ENCODE measurements around the gene PARD3. TPM values are rescaled to one million over a fixed set of nuclear protein-coding genes. Genes with fewer than 3 reads are reported as not detected.

The PARD3 gene
- total RNA-seq, 3 donors from 2014 or later, result 39.5 to 87.9 (median 47.0) TPM

DNA sequence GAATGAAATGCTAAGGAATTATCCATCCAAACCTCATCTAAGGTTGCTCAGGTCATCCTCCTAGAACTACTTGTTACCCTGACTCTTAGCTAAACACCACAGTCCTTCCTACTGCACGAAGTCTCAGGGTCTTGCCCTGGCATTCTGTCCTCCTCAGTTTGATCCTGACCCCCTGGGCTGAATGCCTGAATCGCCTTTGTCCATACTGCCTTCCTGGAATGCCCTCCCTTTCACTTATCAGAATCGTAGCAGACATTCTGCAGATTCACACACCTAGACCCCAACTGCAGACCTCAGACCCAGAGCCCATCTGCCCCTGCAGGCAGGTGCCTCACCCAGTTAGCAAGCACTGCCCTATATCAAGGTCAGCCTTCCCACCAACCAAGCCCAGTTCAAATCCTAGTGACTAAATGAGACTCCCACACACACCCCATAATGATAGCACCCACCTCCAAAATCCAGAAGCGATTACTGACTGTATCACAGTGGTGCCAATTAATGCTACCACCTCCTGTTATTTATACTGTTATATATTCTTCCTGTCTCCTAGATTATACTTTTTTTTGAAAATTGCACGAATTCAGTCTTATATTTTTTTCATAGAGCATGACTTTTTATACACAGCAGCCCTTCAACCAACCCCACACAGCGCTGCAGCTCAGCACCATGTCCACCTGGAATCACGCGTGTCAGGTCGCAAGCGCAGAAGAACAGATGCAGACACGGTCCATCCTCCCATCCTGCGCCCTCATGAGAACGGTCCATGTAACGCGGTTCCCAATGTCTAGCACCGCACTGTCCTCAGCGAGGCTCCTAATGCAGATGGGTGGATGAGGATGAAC is 3.7 kb downstream of the PARD3 start:
- H3K4me3 ChIP-seq, result no peak overlapping the region
- ATAC-seq (no peak), DNase-seq (no peak)
- TF ChIP-seq, protein P1, sequence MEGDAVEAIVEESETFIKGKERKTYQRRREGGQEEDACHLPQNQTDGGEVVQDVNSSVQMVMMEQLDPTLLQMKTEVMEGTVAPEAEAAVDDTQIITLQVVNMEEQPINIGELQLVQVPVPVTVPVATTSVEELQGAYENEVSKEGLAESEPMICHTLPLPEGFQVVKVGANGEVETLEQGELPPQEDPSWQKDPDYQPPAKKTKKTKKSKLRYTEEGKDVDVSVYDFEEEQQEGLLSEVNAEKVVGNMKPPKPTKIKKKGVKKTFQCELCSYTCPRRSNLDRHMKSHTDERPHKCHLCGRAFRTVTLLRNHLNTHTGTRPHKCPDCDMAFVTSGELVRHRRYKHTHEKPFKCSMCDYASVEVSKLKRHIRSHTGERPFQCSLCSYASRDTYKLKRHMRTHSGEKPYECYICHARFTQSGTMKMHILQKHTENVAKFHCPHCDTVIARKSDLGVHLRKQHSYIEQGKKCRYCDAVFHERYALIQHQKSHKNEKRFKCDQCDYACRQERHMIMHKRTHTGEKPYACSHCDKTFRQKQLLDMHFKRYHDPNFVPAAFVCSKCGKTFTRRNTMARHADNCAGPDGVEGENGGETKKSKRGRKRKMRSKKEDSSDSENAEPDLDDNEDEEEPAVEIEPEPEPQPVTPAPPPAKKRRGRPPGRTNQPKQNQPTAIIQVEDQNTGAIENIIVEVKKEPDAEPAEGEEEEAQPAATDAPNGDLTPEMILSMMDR (IDR thresholded peaks at IDR 0.05), result no peak
- no peaks in the 10 kb centered on the region for H3K4me1 ChIP-seq (ENCODE audit: low read depth)
- intact Hi-C loops (cut with DNase I, micrococcal nuclease), result loop anchor here (10.0 kb wide), 2 partner anchors 87 to 157 kb away; no protein-coding TSS in a partner anchor
- H3K9me3 ChIP-seq, result no peaks in the 10 kb centered on the region
- H3K36me3 ChIP-seq (ENCODE audit: low read depth), result no peaks in the 10 kb centered on the region

DNA sequence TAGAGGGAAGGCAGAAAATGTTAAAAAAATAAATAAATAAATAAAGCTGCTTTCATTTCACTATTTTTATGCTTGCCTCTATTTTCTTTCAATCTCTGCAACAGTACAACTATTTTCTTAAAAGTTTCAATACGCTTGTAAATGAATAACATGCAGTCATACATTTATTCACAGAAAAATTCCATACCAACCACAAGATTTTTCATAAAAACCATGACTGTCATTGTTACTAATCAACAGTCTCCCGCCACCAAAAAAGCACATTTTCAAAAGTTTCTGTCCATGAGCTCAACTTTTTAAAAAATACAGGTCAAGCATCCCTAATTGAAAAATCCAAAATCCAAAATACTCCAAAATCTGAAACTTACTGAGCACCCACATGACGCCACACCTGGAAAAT is 5.3 kb downstream of the PARD3 start:
- H3K4me1 ChIP-seq (ENCODE audit: low read depth), result no peaks in the 10 kb centered on the region
- intact Hi-C loops (cut with DNase I, micrococcal nuclease), result loop anchor here (10.0 kb wide), 2 partner anchors 85 to 155 kb away; no protein-coding TSS in a partner anchor
- no peaks in the 10 kb centered on the region for H3K36me3 ChIP-seq (ENCODE audit: low read depth)
- ATAC-seq (no peak), DNase-seq (no peak)
- TF ChIP-seq, protein P1 (IDR thresholded peaks at IDR 0.05), result no peak
- H3K4me3 ChIP-seq, result no peak overlapping the region
- H3K9me3 ChIP-seq, result no peaks in the 10 kb centered on the region

DNA sequence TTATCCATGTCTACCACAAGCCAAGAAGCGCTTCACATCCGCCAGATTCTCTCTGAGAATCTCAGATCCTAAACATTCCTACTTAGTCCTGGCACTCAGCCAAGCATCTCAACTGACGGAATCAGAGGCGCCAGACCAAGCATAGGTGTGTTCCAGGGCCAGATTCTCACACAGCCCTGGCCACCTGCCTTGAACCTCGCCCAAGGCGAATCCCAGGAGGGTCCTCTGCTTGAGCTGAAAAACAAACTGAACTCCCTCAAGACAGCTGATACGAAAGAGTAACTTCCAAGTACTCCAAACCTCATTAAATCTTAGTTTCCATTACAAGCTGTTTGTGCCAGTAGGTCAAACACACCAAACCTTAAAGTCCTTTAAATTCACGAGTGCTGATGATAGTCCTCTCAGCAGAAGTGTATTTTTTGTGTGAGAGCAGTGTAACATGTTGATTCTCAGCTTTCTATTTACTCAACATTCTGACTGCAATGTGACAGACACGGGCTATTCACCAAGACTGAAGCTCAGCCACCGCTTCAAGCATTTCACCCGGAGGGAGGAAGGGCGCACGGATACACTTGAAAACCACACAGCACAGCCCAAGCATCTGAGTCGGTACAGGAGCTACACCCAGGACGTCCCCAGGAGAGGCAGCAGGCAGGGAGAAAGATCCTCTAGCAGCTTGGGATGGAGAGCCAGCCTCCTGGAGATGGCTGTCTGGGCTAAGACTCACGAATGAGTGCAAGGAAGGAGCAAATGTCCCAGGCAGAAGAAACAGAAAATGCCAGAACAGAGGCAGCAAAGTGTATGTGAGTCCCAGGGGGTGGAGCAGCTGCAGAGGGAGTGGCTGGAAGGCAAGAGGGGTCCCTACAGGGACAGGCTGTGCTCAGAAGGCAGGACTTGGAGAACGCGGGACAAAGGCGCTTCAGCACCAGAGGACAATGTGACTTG is 6.0 kb downstream of the PARD3 start:
- ATAC-seq (peak; percentile 32), DNase-seq (peak in 1 of 3 donors; percentile 41)
- Histone ChIP-seq H3K9me3 (no peaks in the 10 kb centered on the region), H3K4me1 (ENCODE audit: low read depth) (no peaks in the 10 kb centered on the region), H3K36me3 (ENCODE audit: low read depth) (no peaks in the 10 kb centered on the region), H3K4me3 (no peak overlapping the region)
- TF ChIP-seq, protein P1 (IDR thresholded peaks at IDR 0.05), result no peak
- intact Hi-C loops (cut with DNase I, micrococcal nuclease), result no loop called here

DNA sequence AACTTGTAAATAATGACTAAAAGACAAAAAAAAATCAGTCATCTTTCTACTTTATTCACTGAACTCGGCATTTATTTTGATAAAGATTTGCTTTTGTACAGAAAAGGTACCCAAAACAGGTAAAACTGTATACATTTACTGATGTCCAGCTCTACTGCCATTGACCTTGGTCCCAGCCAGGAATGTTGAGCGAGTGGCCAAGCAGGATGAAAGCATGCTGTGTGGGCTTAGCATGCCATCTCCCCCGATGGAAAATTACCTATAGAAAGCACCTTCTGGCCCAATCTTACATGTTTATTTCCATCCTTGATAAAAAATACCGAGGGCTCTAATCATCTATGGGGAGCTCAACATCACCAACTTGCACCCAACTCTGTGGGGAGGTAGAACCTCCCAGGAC is 6.8 kb downstream of the PARD3 start:
- ATAC-seq (no peak), DNase-seq (no peak)
- TF ChIP-seq, protein P1 (IDR thresholded peaks at IDR 0.05), result no peak
- Histone ChIP-seq H3K4me1 (ENCODE audit: low read depth) (no peaks in the 10 kb centered on the region), H3K4me3 (no peak overlapping the region), H3K36me3 (ENCODE audit: low read depth) (no peaks in the 10 kb centered on the region), H3K9me3 (no peaks in the 10 kb centered on the region)
- intact Hi-C loops (cut with DNase I, micrococcal nuclease), result no loop called here

DNA sequence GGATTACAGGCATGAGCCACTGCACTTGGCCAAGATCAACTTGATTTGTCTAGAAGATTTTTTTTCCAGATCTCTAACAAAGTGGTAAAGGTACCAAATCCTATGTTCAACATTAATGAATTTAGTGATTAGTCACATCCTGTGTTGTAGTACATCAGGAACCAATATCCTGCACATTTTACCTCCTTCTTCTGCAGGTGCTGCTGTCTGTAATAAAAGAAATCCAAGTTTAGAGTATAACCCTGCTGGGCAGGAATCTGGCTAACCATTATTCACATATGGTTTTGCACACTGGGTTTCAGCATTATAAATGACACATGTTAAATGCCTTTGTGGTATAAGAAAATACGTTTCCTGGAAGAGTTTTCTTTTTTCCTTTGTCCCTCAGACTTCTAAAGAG is 10.8 kb downstream of the PARD3 start:
- Histone ChIP-seq H3K36me3 (ENCODE audit: low read depth) (no peaks in the 10 kb centered on the region), H3K9me3 (no peaks in the 10 kb centered on the region), H3K4me1 (ENCODE audit: low read depth) (peaks cover 7% of the 10 kb centered on the region), H3K4me3 (no peak overlapping the region)
- DNase-seq (no peak), ATAC-seq (no peak)
- intact Hi-C loops (cut with DNase I, micrococcal nuclease), result no loop called here
- TF ChIP-seq, protein P1 (IDR thresholded peaks at IDR 0.05), result no peak
